WTC11 (cell line): Measurements from ENCODE around the gene INPP5E. TPM values are rescaled to one million over a fixed set of nuclear protein-coding genes. Genes with fewer than 3 reads are reported as not detected.

ENCODE experiments used
- ATAC-seq: fragments of 200-7000 bp; cut with Tn5 transposase; 2 replicates; pipeline ENCODE4 v1.10.0; 2021; ENCODE audit warnings: mild to moderate bottlenecking, moderate library complexity
- CTCF ChIA-PET: fragments of 300-600 bp; sonication (Branson Sonifier 250); formaldehyde crosslinking; loops from one replicate; lab custom pipeline; 2021; ENCODE audit warnings: antibody characterized with exemption; lab: Charles Lee
- POLR2A ChIA-PET: fragments of 350-600 bp; sonication (Branson Sonifier 250); formaldehyde crosslinking; loops from one replicate; lab custom pipeline; 2021; ENCODE audit warnings: antibody characterized with exemption; lab: Charles Lee
- DNase-seq: peaks from one replicate; pipeline ENCODE4 v3.0.0; 2021; ENCODE audit warnings: low spot score
- H3K27ac Mint-ChIP-seq: 2 replicates; pipeline ENCODE4 v1.8.0; 2021; ENCODE audit warnings: mixed read lengths
- H3K27me3 Mint-ChIP-seq: 2 replicates; pipeline ENCODE4 v1.8.0; 2021; ENCODE audit warnings: low read depth, mild to moderate bottlenecking, moderate library complexity, mixed read lengths
- H3K36me3 Mint-ChIP-seq: 2 replicates; pipeline ENCODE4 v1.8.0; 2021; ENCODE audit warnings: mixed read lengths
- H3K4me1 Mint-ChIP-seq: 2 replicates; pipeline ENCODE4 v1.8.0; 2022; ENCODE audit warnings: mixed read lengths
- H3K4me3 Mint-ChIP-seq: 2 replicates; pipeline ENCODE4 v1.8.0; 2021; ENCODE audit warnings: mild to moderate bottlenecking, moderate library complexity, mixed read lengths
- H3K9me3 Mint-ChIP-seq: 2 replicates; pipeline ENCODE4 v1.8.0; 2021; ENCODE audit warnings: mixed read lengths
- ATF6 ChIP-seq: sonication (generic); formaldehyde crosslinking; IDR thresholded peaks from 2 replicates; pipeline ENCODE4 v1.8.1; 2023; ENCODE audit warnings: mild to moderate bottlenecking, missing genetic modification reagents
- CREB1 ChIP-seq: sonication (generic); formaldehyde crosslinking; IDR thresholded peaks from 2 replicates; pipeline ENCODE4 v1.8.0; 2023; ENCODE audit warnings: mild to moderate bottlenecking, missing genetic modification reagents
- ELF4 ChIP-seq: sonication (generic); formaldehyde crosslinking; IDR thresholded peaks from 2 replicates; pipeline ENCODE4 v1.8.1; 2022; ENCODE audit warnings: low read depth, mild to moderate bottlenecking, moderate library complexity, missing genetic modification reagents
- ESRRA ChIP-seq: sonication (generic); formaldehyde crosslinking; IDR thresholded peaks from 2 replicates; pipeline ENCODE4 v1.8.1; 2022; ENCODE audit warnings: mild to moderate bottlenecking, missing genetic modification reagents, borderline replicate concordance
- FOXJ3 ChIP-seq: sonication (generic); formaldehyde crosslinking; IDR thresholded peaks from 2 replicates; pipeline ENCODE4 v1.9.0; 2021; ENCODE audit warnings: missing genetic modification reagents, mild to moderate bottlenecking, borderline replicate concordance
- FOXP4 ChIP-seq: sonication (generic); formaldehyde crosslinking; IDR thresholded peaks from 2 replicates; pipeline ENCODE4 v1.8.0; 2022; ENCODE audit warnings: mild to moderate bottlenecking, missing genetic modification reagents
- GTF2I ChIP-seq: fragments of 250-450 bp; sonication (Bioruptor Pico); conservative IDR thresholded peaks from 2 replicates; pipeline ENCODE4 v1.4.0; 2021; ENCODE audit warnings: mild to moderate bottlenecking
- HMGXB4 ChIP-seq: sonication (generic); formaldehyde crosslinking; IDR thresholded peaks from 2 replicates; pipeline ENCODE4 v1.8.1; 2023; ENCODE audit warnings: mild to moderate bottlenecking, moderate library complexity, missing genetic modification reagents
- JUN ChIP-seq: sonication (generic); formaldehyde crosslinking; IDR thresholded peaks from 2 replicates; pipeline ENCODE4 v1.8.0; 2023; ENCODE audit warnings: mild to moderate bottlenecking, missing genetic modification reagents
- NFE2L1 ChIP-seq: sonication (generic); formaldehyde crosslinking; IDR thresholded peaks from 2 replicates; pipeline ENCODE4 v1.8.1; 2023; ENCODE audit warnings: missing genetic modification reagents
- NR3C1 ChIP-seq: sonication (generic); formaldehyde crosslinking; conservative IDR thresholded peaks from 2 replicates; pipeline ENCODE4 v1.8.1; 2023; ENCODE audit warnings: low read depth, mild to moderate bottlenecking, missing genetic modification reagents
- OVOL2 ChIP-seq: fragments of 250-450 bp; sonication (Bioruptor Pico); IDR thresholded peaks from 2 replicates; pipeline ENCODE4 v1.9.0; 2021; ENCODE audit warnings: mild to moderate bottlenecking, borderline replicate concordance
- SMAD3 ChIP-seq: sonication (generic); formaldehyde crosslinking; IDR thresholded peaks from 2 replicates; pipeline ENCODE4 v1.8.0; 2022; ENCODE audit warnings: missing genetic modification reagents, mild to moderate bottlenecking, borderline replicate concordance
- SP1 ChIP-seq: sonication (generic); formaldehyde crosslinking; conservative IDR thresholded peaks from 2 replicates; pipeline ENCODE4 v1.8.1; 2022; ENCODE audit warnings: missing genetic modification reagents
- TCF7 ChIP-seq: sonication (generic); formaldehyde crosslinking; IDR thresholded peaks from 2 replicates; pipeline ENCODE4 v1.8.0; 2022; ENCODE audit warnings: mild to moderate bottlenecking, low read depth, missing genetic modification reagents, moderate library complexity
- TEAD1 ChIP-seq: sonication (generic); formaldehyde crosslinking; IDR thresholded peaks from 2 replicates; pipeline ENCODE4 v1.8.0; 2022; ENCODE audit warnings: mild to moderate bottlenecking, missing genetic modification reagents
- ZNF121 ChIP-seq: sonication (generic); formaldehyde crosslinking; IDR thresholded peaks from 2 replicates; pipeline ENCODE4 v1.8.0; 2023; ENCODE audit warnings: missing genetic modification reagents
- ZNF532 ChIP-seq: fragments of 250-450 bp; sonication (Bioruptor Pico); IDR thresholded peaks from 2 replicates; pipeline ENCODE4 v1.9.0; 2021; ENCODE audit warnings: mild to moderate bottlenecking, borderline replicate concordance
- ZNF671 ChIP-seq: fragments of 250-450 bp; sonication (Bioruptor Pico); IDR thresholded peaks from 2 replicates; pipeline ENCODE4 v1.8.0; 2021; ENCODE audit warnings: mild to moderate bottlenecking
- total RNA-seq: library from RNA; stranded (reverse); gene quantifications from 3 replicates; pipeline ENCODE4 v1.2.3, GENCODE V29; 2021
- TF ChIP-seq, protein P1 (sequence below): sonication (generic); formaldehyde crosslinking; IDR thresholded peaks from 2 replicates; pipeline ENCODE4 v1.8.1; 2022; ENCODE audit warnings: mild to moderate bottlenecking, missing genetic modification reagents, moderate library complexity, borderline replicate concordance
- TF ChIP-seq, protein P2 (sequence below): sonication (generic); formaldehyde crosslinking; conservative IDR thresholded peaks from 2 replicates; pipeline ENCODE4 v1.8.1; 2023; ENCODE audit warnings: mild to moderate bottlenecking, low read depth, missing genetic modification reagents, moderate library complexity

INPP5E gene
- total RNA-seq, 1 experiment from 2014 or later: 24.0 TPM

GRCh38 chr9:136487672-136488071 is 48.0 kb upstream of the INPP5E start:
- DNase-seq (no peak), ATAC-seq (no peak)
- peaks cover 2% of the 10 kb centered on the region; the same call in 1 of the 2 replicates for H3K9me3 Mint-ChIP-seq
- CTCF ChIA-PET: interaction anchor here (1.2 to 9.1 kb wide), 8 partner anchors 84 to 204 kb away, joined by 5 to 163 read pairs (median 11); no protein-coding TSS in a partner anchor
- H3K4me3 Mint-ChIP-seq: no peak overlapping the region
- H3K27me3 Mint-ChIP-seq: no peaks in the 10 kb centered on the region
- POLR2A ChIA-PET: no interaction called here
- TF ChIP-seq ELF4 (CRISPR knock-in tag) (no peak), ZNF532 (CRISPR knock-in tag) (no peak), OVOL2 (CRISPR knock-in tag) (no peak), GTF2I (no peak), HMGXB4 (CRISPR knock-in tag) (no peak), NFE2L1 (CRISPR knock-in tag) (no peak), NR3C1 (CRISPR knock-in tag) (no peak), TCF7 (no peak)
- H3K36me3 Mint-ChIP-seq: no peaks in the 10 kb centered on the region
- no peak overlapping the region for H3K27ac Mint-ChIP-seq
- peaks cover 4% of the 10 kb centered on the region for H3K4me1 Mint-ChIP-seq

GRCh38 chr9:136486823-136487620 is 47.4 kb upstream of the INPP5E start:
- POLR2A ChIA-PET: no interaction called here
- DNase-seq (no peak), ATAC-seq (no peak)
- TF ChIP-seq ZNF121 (CRISPR knock-in tag) (no peak), FOXJ3 (no peak), JUN (no peak), SMAD3 (CRISPR knock-in tag) (no peak), FOXP4 (CRISPR knock-in tag) (no peak), ATF6 (no peak), ESRRA (CRISPR knock-in tag) (no peak), ZNF671 (CRISPR knock-in tag) (no peak), TEAD1 (CRISPR knock-in tag) (no peak), CREB1 (no peak), NR3C1 (CRISPR knock-in tag) (no peak), SP1 (CRISPR knock-in tag) (no peak)
- TF ChIP-seq, protein P1, sequence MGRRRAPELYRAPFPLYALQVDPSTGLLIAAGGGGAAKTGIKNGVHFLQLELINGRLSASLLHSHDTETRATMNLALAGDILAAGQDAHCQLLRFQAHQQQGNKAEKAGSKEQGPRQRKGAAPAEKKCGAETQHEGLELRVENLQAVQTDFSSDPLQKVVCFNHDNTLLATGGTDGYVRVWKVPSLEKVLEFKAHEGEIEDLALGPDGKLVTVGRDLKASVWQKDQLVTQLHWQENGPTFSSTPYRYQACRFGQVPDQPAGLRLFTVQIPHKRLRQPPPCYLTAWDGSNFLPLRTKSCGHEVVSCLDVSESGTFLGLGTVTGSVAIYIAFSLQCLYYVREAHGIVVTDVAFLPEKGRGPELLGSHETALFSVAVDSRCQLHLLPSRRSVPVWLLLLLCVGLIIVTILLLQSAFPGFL (CRISPR knock-in tag): no peak
- TF ChIP-seq, protein P2, sequence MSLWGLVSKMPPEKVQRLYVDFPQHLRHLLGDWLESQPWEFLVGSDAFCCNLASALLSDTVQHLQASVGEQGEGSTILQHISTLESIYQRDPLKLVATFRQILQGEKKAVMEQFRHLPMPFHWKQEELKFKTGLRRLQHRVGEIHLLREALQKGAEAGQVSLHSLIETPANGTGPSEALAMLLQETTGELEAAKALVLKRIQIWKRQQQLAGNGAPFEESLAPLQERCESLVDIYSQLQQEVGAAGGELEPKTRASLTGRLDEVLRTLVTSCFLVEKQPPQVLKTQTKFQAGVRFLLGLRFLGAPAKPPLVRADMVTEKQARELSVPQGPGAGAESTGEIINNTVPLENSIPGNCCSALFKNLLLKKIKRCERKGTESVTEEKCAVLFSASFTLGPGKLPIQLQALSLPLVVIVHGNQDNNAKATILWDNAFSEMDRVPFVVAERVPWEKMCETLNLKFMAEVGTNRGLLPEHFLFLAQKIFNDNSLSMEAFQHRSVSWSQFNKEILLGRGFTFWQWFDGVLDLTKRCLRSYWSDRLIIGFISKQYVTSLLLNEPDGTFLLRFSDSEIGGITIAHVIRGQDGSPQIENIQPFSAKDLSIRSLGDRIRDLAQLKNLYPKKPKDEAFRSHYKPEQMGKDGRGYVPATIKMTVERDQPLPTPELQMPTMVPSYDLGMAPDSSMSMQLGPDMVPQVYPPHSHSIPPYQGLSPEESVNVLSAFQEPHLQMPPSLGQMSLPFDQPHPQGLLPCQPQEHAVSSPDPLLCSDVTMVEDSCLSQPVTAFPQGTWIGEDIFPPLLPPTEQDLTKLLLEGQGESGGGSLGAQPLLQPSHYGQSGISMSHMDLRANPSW: no peak

More at GRCh38 chr9:136486823-136487620, 47.4 kb upstream of the INPP5E start:
- Mint-ChIP-seq H3K27me3 (no peaks in the 10 kb centered on the region), H3K9me3 (no peaks in the 10 kb centered on the region), H3K4me3 (no peak overlapping the region), H3K27ac (no peak overlapping the region), H3K4me1 (peaks cover 8% of the 10 kb centered on the region), H3K36me3 (no peaks in the 10 kb centered on the region)
- CTCF ChIA-PET: interaction anchor here (0.6 to 9.1 kb wide), 7 partner anchors 35 to 205 kb away, joined by 3 to 163 read pairs (median 16); no protein-coding TSS in a partner anchor
